Measurements from ENCODE around the gene ZNF217.
"Not testable (repeated sequence)": the region's sequence is repeated elsewhere in the genome, so short reads cannot be mapped to it uniquely, and the experiment has no call there.

ZNF217 gene

DNA sequence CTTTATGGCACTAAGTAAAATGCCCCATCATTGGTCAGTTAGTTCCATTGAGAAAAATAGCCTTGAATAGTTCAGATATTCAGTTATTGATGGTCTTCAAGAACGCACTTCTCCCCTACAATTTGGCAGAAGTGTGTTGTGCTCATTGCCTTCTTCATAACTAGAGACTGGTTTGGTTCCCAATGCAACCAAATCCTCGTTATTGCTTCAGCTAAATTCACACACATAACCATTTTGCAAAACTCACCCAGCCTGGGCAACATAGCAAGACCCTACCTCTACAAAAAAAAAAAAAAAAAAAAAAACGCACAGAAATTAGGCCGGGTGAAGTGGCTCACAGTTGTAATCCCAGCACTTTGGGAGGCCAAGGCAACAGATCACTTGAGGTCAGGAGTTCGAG, 32.1 kb downstream of the ZNF217 start:
- Histone ChIP-seq H3K27me3 (ENCODE audit: insufficient read depth, low read depth, severe bottlenecking) (no peaks in the 10 kb centered on the region), H3K27ac (no peak overlapping the region), H3K9me3 (ENCODE audit: severe bottlenecking) (no peaks in the 10 kb centered on the region), H3K36me3 (no peaks in the 10 kb centered on the region; the same call in 1 of the 2 replicates), H3K4me3 (ENCODE audit: low read depth, low read length) (no peak overlapping the region)
- TF ChIP-seq CTCF (IDR thresholded peaks at IDR 0.05; ENCODE audit: low read depth, low read length): no peak
- no peak for DNase-seq

GRCh38 chr20:53559816-53560215, 33.8 kb downstream of the ZNF217 start:
- Histone ChIP-seq H3K27ac (no peak overlapping the region), H3K36me3 (no peaks in the 10 kb centered on the region), H3K4me3 (ENCODE audit: low read depth, low read length) (no peak overlapping the region), H3K9me3 (ENCODE audit: severe bottlenecking) (no peaks in the 10 kb centered on the region), H3K27me3 (ENCODE audit: insufficient read depth, low read depth, severe bottlenecking) (no peaks in the 10 kb centered on the region)
- no peak for DNase-seq
- TF ChIP-seq CTCF (IDR thresholded peaks at IDR 0.05; ENCODE audit: low read depth, low read length): no peak

DNA sequence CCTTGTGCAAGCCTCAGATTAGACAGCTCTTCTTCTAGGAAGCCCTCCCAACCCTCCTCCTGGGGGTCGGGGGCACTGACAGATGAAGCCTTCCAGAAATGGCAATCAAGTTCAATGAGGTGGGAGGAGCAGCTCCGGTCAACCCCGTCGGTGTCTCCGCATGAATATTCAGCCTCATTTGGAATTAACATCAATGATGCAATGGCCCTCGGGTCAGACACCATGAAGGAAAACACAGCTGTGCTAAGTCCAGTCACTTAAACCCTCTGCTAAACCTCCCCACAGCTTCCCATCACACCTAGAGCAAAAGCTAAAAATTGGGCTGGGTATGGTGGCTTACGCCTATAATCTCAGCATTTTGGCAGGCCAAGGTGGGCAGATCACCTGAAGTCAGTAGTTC, 36.5 kb downstream of the ZNF217 start:
- Histone ChIP-seq H3K4me3 (ENCODE audit: low read depth, low read length) (no peak overlapping the region), H3K36me3 (no peaks in the 10 kb centered on the region), H3K27ac (no peak overlapping the region), H3K27me3 (ENCODE audit: insufficient read depth, low read depth, severe bottlenecking) (no peaks in the 10 kb centered on the region), H3K9me3 (ENCODE audit: severe bottlenecking) (no peaks in the 10 kb centered on the region)
- TF ChIP-seq CTCF (IDR thresholded peaks at IDR 0.05; ENCODE audit: low read depth, low read length): no peak
- DNase-seq: no peak

- Histone ChIP-seq H3K9me3 (ENCODE audit: severe bottlenecking) (no peaks in the 10 kb centered on the region), H3K4me3 (ENCODE audit: low read depth, low read length) (no peak overlapping the region), H3K27me3 (ENCODE audit: insufficient read depth, low read depth, severe bottlenecking) (no peaks in the 10 kb centered on the region), H3K27ac (no peak overlapping the region), H3K36me3 (no peaks in the 10 kb centered on the region)
- no peak for DNase-seq
- no peak for TF ChIP-seq CTCF (IDR thresholded peaks at IDR 0.05; ENCODE audit: low read depth, low read length)
Observed at GRCh38 chr20:53556267-53556897, 37.3 kb downstream of the ZNF217 start.

DNA sequence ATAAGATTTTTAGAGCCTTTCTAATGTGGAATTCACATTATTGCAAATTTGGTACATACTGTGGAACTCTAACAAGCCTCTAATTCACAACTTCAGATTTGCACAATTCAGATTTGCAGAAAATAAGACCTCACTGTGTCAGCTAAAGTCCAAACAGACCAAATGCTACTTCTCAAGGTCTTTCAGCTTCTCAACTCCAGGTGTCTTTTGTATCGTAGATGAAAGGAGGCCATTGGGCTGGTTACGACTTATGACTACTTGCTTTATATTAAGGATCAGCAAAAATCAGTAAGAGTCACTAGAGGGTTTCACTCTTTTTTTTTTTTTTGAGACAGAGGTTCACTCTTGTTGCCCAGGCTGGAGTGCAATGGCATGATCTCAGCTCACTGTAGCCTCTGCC, 37.8 kb downstream of the ZNF217 start:
- Histone ChIP-seq H3K4me3 (ENCODE audit: low read depth, low read length) (no peak overlapping the region), H3K27me3 (ENCODE audit: insufficient read depth, low read depth, severe bottlenecking) (no peaks in the 10 kb centered on the region), H3K9me3 (ENCODE audit: severe bottlenecking) (no peaks in the 10 kb centered on the region), H3K36me3 (no peaks in the 10 kb centered on the region), H3K27ac (no peak overlapping the region)
- TF ChIP-seq CTCF (IDR thresholded peaks at IDR 0.05; ENCODE audit: low read depth, low read length): no peak
- no peak for DNase-seq

GRCh38 chr20:53555081-53555480, 38.6 kb downstream of the ZNF217 start:
- Histone ChIP-seq H3K27me3 (ENCODE audit: insufficient read depth, low read depth, severe bottlenecking) (no peaks in the 10 kb centered on the region), H3K4me3 (ENCODE audit: low read depth, low read length) (no peak overlapping the region), H3K36me3 (no peaks in the 10 kb centered on the region), H3K9me3 (ENCODE audit: severe bottlenecking) (no peaks in the 10 kb centered on the region), H3K27ac (no peak overlapping the region)
- TF ChIP-seq CTCF (IDR thresholded peaks at IDR 0.05; ENCODE audit: low read depth, low read length): no peak
- no peak for DNase-seq

GRCh38 chr20:53552572-53552893, 41.1 kb downstream of the ZNF217 start:
- H3K27ac ChIP-seq; H3K27me3 ChIP-seq (ENCODE audit: insufficient read depth, low read depth, severe bottlenecking); H3K9me3 ChIP-seq (ENCODE audit: severe bottlenecking); DNase-seq; H3K4me3 ChIP-seq (ENCODE audit: low read depth, low read length); H3K36me3 ChIP-seq: not testable (repeated sequence)

DNA sequence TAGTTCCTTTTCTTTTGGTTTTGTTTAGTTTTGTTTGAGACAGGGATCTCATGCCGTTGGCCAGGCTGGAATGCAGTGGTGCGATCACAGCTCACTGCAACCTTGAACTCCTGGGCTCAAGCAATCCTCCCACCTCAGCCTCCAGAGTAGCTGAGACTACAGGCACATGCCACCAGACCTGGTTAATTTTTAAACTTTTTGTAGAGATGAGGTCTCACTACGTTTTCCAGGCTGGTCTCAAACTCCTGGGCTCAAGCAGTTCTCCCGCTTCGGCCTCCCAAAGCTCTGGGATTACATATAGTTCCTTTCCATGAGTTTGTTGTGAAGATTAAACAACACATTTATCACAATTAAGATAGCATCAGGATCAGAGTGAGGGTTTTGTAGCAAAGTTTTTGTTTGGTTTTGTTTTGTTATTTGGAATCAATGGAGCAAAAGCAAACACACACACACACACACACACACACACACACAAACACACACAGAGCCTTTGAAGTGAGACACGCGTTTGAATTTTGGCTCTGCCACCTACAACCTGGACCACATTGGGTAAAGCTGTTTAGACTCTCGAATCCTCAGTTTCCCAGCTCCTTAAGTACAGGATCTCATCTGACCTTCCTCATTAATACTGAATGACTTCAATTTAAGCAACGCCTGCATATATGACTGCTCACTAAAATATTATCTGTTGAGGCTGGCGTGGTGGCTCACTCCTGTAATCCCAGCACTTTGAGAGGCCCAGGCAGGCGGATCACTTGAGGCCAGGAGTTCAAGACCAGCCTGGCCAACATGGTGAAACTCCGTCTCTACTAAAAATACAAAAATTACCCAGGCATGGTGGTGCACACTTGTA, 41.7 kb downstream of the ZNF217 start:
- not testable (repeated sequence) for DNase-seq; H3K27me3 ChIP-seq (ENCODE audit: insufficient read depth, low read depth, severe bottlenecking); H3K27ac ChIP-seq; H3K9me3 ChIP-seq (ENCODE audit: severe bottlenecking); H3K4me3 ChIP-seq (ENCODE audit: low read depth, low read length); H3K36me3 ChIP-seq

Measured in WERI-Rb-1 (cell line).